Transverse colon (tissue), 3 donors: ENCODE results near the gene NPR1.

Experiments used
- CTCF ChIP-seq, 5 experiments: fragments of 200-600 bp in 3 of 5; fragments of 450-650 bp in 2 of 5; sonication (generic) in 3 of 5; IDR thresholded peaks; 1 replicate in 2 of 5; 2 replicates in 3 of 5; pipeline ENCODE4 v1.5.1; 2016 to 2017; ENCODE audit warnings: antibody characterized with exemption in 5 of 5, inconsistent platforms in 3 of 5, mild to moderate bottlenecking in 2 of 5, moderate library complexity in 1 of 5
- EP300 ChIP-seq: sonication (generic); formaldehyde crosslinking; IDR thresholded peaks from one replicate; pipeline ENCODE4 v1.6.1; 2017; ENCODE audit warnings: antibody characterized with exemption, low read depth
- POLR2A ChIP-seq: fragments of 450-650 bp; IDR thresholded peaks from one replicate; pipeline ENCODE4 v1.6.1; 2016; ENCODE audit warnings: antibody characterized with exemption, mild to moderate bottlenecking, moderate library complexity

- no peak for TF ChIP-seq POLR2A
- TF ChIP-seq CTCF (IDR thresholded peaks at IDR 0.05): no peak
- no peak for TF ChIP-seq EP300
Observed at GRCh38 chr1:153651771-153652170, 26.7 kb upstream of the NPR1 start.
